GM12878 (cell line): ENCODE measurements around the gene FAM118B. TPM values are rescaled to one million over a fixed set of nuclear protein-coding genes. Genes with fewer than 3 reads are reported as not detected.
A peak's percentile ranks its signal among the peaks of the same experiment; 100 is the strongest.

Source experiments
- BMI1 ChIP-seq: fragments of 450-650 bp; IDR thresholded peaks from 2 replicates; pipeline ENCODE4 v1.6.1; 2016; ENCODE audit warnings: mild to moderate bottlenecking, moderate library complexity, borderline replicate concordance
- CEBPZ ChIP-seq: fragments of 150-350 bp; IDR thresholded peaks from 2 replicates; pipeline ENCODE4 v1.6.1; 2016; ENCODE audit warnings: low read depth, low read length
- CHD1 ChIP-seq: IDR thresholded peaks from 2 replicates; pipeline ENCODE4 v1.6.1; 2012; ENCODE audit warnings: low read depth, low read length, improper control_type of control experiment
- GATAD2B ChIP-seq: fragments of 450-650 bp; conservative IDR thresholded peaks from 2 replicates; pipeline ENCODE4 v1.6.1; 2017; ENCODE audit warnings: low read depth, mild to moderate bottlenecking, moderate library complexity
- IRF3 ChIP-seq: fragments of 450-650 bp; IDR thresholded peaks from 2 replicates; pipeline ENCODE4 v1.6.1; 2014; ENCODE audit warnings: mild to moderate bottlenecking
- KAT2A ChIP-seq: conservative IDR thresholded peaks from 2 replicates; pipeline ENCODE4 v1.6.1; 2011; ENCODE audit warnings: low read depth, low read length; ENCODE audit not compliant: control insufficient read depth
- PRDM15 ChIP-seq: fragments of 450-650 bp; formaldehyde crosslinking; IDR thresholded peaks from 2 replicates; pipeline ENCODE4 v1.4.0; 2020; ENCODE audit warnings: mild to moderate bottlenecking, moderate library complexity
- SMAD5 ChIP-seq: IDR thresholded peaks from 2 replicates; pipeline ENCODE4 v1.6.1; 2016; ENCODE audit warnings: antibody characterized with exemption, low read depth
- STAT1 ChIP-seq: fragments of 450-650 bp; conservative IDR thresholded peaks from 2 replicates; pipeline ENCODE4 v1.6.1; 2014; ENCODE audit warnings: antibody characterized with exemption, mild to moderate bottlenecking
- TCF12 ChIP-seq: IDR thresholded peaks from 2 replicates; pipeline ENCODE4 v1.6.1; 2011; ENCODE audit warnings: low read depth, mild to moderate bottlenecking, low read length
- YY1 ChIP-seq: IDR thresholded peaks from 2 replicates; pipeline ENCODE4 v1.6.1; 2011; ENCODE audit warnings: low read depth, mild to moderate bottlenecking, low read length
- ZNF217 ChIP-seq: fragments of 450-650 bp; IDR thresholded peaks from 2 replicates; pipeline ENCODE4 v1.6.1; 2017; ENCODE audit warnings: antibody characterized with exemption, mild to moderate bottlenecking
- ZNF24 ChIP-seq: fragments of 450-650 bp; IDR thresholded peaks from 2 replicates; pipeline ENCODE4 v1.6.1; 2017; ENCODE audit warnings: antibody characterized with exemption, mild to moderate bottlenecking
- polyA plus RNA-seq, 11 experiments: library from polyadenylated mRNA; depleted of rRNA in 4 of 11; unstranded in 6 of 11; stranded (reverse) in 5 of 11; fragments of >200 nt; fragmentation: Nextera tagmentation in 4 of 11; fragmentation: Illumina TruSeq in 1 of 11; extraction: Ambion mirVana in 4 of 11; extraction: Trizol in 1 of 11; gene quantifications; 1 replicate in 1 of 11; 2 replicates in 10 of 11; pipeline versions ENCODE4 v1.2.1 to v1.2.3, GENCODE V29; 2011 to 2016; ENCODE audit warnings: inconsistent platforms in 2 of 11, missing spikeins in 2 of 11, low read depth in 1 of 11
- total RNA-seq, 4 experiments: library from RNA; depleted of rRNA in 3 of 4; stranded (reverse); fragments of >200 nt in 3 of 4; fragmentation: Illumina TruSeq in 1 of 4; extraction: Trizol in 1 of 4; gene quantifications; 2 replicates each; pipeline versions ENCODE4 v1.2.1 to v1.2.3, GENCODE V29; 2013 to 2021
- TF ChIP-seq, protein P1 (sequence below): IDR thresholded peaks from 2 replicates; pipeline ENCODE4 v1.6.1; 2011; ENCODE audit warnings: low read depth, low read length, improper control_type of control experiment, borderline replicate concordance
- TF ChIP-seq, protein P2 (sequence below): fragments of 450-650 bp; conservative IDR thresholded peaks from 2 replicates; pipeline ENCODE4 v1.6.1; 2017; ENCODE audit warnings: mild to moderate bottlenecking, moderate library complexity
- TF ChIP-seq, protein P3 (sequence below): IDR thresholded peaks from 2 replicates; pipeline ENCODE4 v1.6.1; 2011; ENCODE audit warnings: borderline replicate concordance, low read depth, mild to moderate bottlenecking, moderate library complexity, low read length; ENCODE audit not compliant: insufficient read depth, poor library complexity, severe bottlenecking

FAM118B gene
- total and polyA plus RNA-seq, 10 of the 15 experiments (the other 5 are each of a cell fraction or from before 2014, with no cell fraction given), result 12.8 to 29.7 (median 16.5) TPM

GRCh38 chr11:126268708-126269579 is 57.4 kb downstream of the FAM118B start, which contains the start of the genes FOXRED1 and SRPRA (continued):
- TF ChIP-seq YY1 (peak; percentile 90), BMI1 (no peak), TCF12 (0 out of 2 replicates have a peak, but pooled peaks have one; percentile 7), IRF3 (peak; percentile 75), STAT1 (no peak), PRDM15 (no peak), CHD1 (no peak), CEBPZ (no peak), ZNF24 (no peak), SMAD5 (peak; percentile 82), ZNF217 (no peak), KAT2A (no peak), GATAD2B (peak; percentile 83)
- TF ChIP-seq, protein P1, sequence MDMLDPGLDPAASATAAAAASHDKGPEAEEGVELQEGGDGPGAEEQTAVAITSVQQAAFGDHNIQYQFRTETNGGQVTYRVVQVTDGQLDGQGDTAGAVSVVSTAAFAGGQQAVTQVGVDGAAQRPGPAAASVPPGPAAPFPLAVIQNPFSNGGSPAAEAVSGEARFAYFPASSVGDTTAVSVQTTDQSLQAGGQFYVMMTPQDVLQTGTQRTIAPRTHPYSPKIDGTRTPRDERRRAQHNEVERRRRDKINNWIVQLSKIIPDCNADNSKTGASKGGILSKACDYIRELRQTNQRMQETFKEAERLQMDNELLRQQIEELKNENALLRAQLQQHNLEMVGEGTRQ, result peak; percentile 78
- TF ChIP-seq, protein P2, sequence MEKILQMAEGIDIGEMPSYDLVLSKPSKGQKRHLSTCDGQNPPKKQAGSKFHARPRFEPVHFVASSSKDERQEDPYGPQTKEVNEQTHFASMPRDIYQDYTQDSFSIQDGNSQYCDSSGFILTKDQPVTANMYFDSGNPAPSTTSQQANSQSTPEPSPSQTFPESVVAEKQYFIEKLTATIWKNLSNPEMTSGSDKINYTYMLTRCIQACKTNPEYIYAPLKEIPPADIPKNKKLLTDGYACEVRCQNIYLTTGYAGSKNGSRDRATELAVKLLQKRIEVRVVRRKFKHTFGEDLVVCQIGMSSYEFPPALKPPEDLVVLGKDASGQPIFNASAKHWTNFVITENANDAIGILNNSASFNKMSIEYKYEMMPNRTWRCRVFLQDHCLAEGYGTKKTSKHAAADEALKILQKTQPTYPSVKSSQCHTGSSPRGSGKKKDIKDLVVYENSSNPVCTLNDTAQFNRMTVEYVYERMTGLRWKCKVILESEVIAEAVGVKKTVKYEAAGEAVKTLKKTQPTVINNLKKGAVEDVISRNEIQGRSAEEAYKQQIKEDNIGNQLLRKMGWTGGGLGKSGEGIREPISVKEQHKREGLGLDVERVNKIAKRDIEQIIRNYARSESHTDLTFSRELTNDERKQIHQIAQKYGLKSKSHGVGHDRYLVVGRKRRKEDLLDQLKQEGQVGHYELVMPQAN, result peak; percentile 67
- TF ChIP-seq, protein P3, sequence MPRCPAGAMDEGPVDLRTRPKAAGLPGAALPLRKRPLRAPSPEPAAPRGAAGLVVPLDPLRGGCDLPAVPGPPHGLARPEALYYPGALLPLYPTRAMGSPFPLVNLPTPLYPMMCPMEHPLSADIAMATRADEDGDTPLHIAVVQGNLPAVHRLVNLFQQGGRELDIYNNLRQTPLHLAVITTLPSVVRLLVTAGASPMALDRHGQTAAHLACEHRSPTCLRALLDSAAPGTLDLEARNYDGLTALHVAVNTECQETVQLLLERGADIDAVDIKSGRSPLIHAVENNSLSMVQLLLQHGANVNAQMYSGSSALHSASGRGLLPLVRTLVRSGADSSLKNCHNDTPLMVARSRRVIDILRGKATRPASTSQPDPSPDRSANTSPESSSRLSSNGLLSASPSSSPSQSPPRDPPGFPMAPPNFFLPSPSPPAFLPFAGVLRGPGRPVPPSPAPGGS, result peak; percentile 37
